ENCODE results near the gene ATG2A. TPM values are rescaled to one million over a fixed set of nuclear protein-coding genes. Genes with fewer than 3 reads are reported as not detected.

ATG2A gene
- total and polyA plus RNA-seq, 2 donors (not counting 3 experiments of a cell fraction or from before 2014, with no cell fraction given): 13.4 to 24.3 TPM

DNA sequence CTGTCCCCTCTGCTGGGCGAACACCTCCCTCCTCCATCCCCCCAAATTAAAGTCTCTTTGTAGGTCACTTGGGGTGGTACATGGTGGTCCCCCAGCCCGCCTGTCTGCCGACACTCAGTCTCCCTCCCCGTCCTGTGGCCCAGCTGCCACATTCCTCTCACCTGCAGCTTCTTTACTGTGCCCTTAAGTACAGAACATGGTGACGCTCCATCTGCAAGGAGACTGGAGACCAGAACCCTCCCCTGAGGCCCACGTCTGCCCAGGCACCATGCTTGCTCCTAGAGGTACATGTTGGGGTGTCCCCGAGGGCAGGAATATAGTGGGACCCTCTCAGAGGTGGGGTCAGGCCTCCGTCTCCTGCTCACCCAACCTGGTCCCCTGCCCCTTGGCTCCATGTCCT, 33.0 kb downstream of the ATG2A start:
- no peaks in the 10 kb centered on the region for H3K79me2 ChIP-seq (ENCODE audit: control insufficient read depth, insufficient read depth, low read length)
- DNase-seq (ENCODE audit: low read depth, low spot score) (no peak), FAIRE-seq (no peak)
- CTCF ChIA-PET: no interaction called here
- H3K36me3 ChIP-seq (ENCODE audit: control insufficient read depth in 2 of 2, extremely low read depth in 1 of 2, insufficient read depth in 2 of 2, low read length in 2 of 2): no peaks in the 10 kb centered on the region
- H3K27ac ChIP-seq (ENCODE audit: insufficient read depth, low read depth, low read length): no peak overlapping the region
- H3K27me3 ChIP-seq (ENCODE audit: control insufficient read depth in 2 of 2, insufficient read depth in 2 of 2, low read length in 2 of 2): no peaks in the 10 kb centered on the region
- H3K9me1 ChIP-seq (replicated peaks; ENCODE audit: control insufficient read depth, extremely low read depth, insufficient read depth, low read length): no peaks in the 10 kb centered on the region
- H3K4me1 ChIP-seq (ENCODE audit: control insufficient read depth, extremely low read depth, insufficient read depth, low read length): peaks cover 19% of the 10 kb centered on the region
- TF ChIP-seq, protein P1, sequence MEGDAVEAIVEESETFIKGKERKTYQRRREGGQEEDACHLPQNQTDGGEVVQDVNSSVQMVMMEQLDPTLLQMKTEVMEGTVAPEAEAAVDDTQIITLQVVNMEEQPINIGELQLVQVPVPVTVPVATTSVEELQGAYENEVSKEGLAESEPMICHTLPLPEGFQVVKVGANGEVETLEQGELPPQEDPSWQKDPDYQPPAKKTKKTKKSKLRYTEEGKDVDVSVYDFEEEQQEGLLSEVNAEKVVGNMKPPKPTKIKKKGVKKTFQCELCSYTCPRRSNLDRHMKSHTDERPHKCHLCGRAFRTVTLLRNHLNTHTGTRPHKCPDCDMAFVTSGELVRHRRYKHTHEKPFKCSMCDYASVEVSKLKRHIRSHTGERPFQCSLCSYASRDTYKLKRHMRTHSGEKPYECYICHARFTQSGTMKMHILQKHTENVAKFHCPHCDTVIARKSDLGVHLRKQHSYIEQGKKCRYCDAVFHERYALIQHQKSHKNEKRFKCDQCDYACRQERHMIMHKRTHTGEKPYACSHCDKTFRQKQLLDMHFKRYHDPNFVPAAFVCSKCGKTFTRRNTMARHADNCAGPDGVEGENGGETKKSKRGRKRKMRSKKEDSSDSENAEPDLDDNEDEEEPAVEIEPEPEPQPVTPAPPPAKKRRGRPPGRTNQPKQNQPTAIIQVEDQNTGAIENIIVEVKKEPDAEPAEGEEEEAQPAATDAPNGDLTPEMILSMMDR (IDR thresholded peaks at IDR 0.05; ENCODE audit: extremely low read depth in 1 of 2, insufficient read depth in 1 of 2, low read depth in 1 of 2, low read length in 2 of 2): no peak
- TF ChIP-seq, protein P2, sequence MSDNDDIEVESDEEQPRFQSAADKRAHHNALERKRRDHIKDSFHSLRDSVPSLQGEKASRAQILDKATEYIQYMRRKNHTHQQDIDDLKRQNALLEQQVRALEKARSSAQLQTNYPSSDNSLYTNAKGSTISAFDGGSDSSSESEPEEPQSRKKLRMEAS (IDR thresholded peaks at IDR 0.05; ENCODE audit: insufficient read depth, insufficient read length): no peak
- no peak for TF ChIP-seq FOS (IDR thresholded peaks at IDR 0.05; ENCODE audit: borderline replicate concordance, insufficient read depth, low read length)
- no peak for TF ChIP-seq POLR2AphosphoS5 (IDR thresholded peaks at IDR 0.05; ENCODE audit: insufficient read depth, low read depth, low read length)
- no peak for TF ChIP-seq POLR2A (IDR thresholded peaks at IDR 0.05; ENCODE audit: low read depth, low read length)
- no peak for TF ChIP-seq EZH2 (IDR thresholded peaks at IDR 0.05; ENCODE audit: borderline replicate concordance, low read depth, low read length, severe bottlenecking)
- no peak for TF ChIP-seq JUN (IDR thresholded peaks at IDR 0.05; ENCODE audit: borderline replicate concordance, insufficient read depth, insufficient read length, low read depth)
- no peak for TF ChIP-seq GATA2 (IDR thresholded peaks at IDR 0.05; ENCODE audit: insufficient read depth, insufficient read length, low read depth, low read length)
- TF ChIP-seq MYC (IDR thresholded peaks at IDR 0.05; ENCODE audit: low read depth, low read length): no peak
- H3K4me3 ChIP-seq (replicated peaks in 1 of 3; ENCODE audit: insufficient read depth in 1 of 3, low read depth in 1 of 3, low read length in 3 of 3): no peak overlapping the region
- dilution Hi-C loops (cut with MboI; ENCODE audit: extremely low pct_ligation_motif_present, low sequenced_read_pairs) (no loop called here), intact Hi-C loops (cut with micrococcal nuclease) (no loop called here)
- H2AFZ ChIP-seq (ENCODE audit: low read depth, low read length): no peak overlapping the region
- BruUV-seq (replicated peaks): no TSS peak
- no peak overlapping the region for H3K4me2 ChIP-seq (ENCODE audit: insufficient read depth, low read length)
- POLR2A ChIA-PET: no interaction called here
- no peak overlapping the region for H3K9ac ChIP-seq (replicated peaks; ENCODE audit: extremely low read depth, insufficient read depth, low read length)
- no peaks in the 10 kb centered on the region for H3K9me3 ChIP-seq (replicated peaks; ENCODE audit: control insufficient read depth, insufficient read depth, low read length)
- H4K20me1 ChIP-seq (replicated peaks; ENCODE audit: control insufficient read depth, extremely low read depth, insufficient read depth, low read length): no peaks in the 10 kb centered on the region
